PFSK-1 (cell line): ENCODE results near the gene CTSH.

Experiments
- FOXP2 ChIP-seq: optimal IDR thresholded peaks from 2 replicates; pipeline ENCODE3; 2011; ENCODE audit warnings: borderline replicate concordance, control low read depth, inconsistent platforms; ENCODE audit not compliant: insufficient read depth; ENCODE audit errors: extremely low read length, extremely low read depth
- POLR2AphosphoS5 ChIP-seq: IDR thresholded peaks from 2 replicates; pipeline ENCODE4 v1.6.1; 2012; ENCODE audit warnings: low read depth, mild to moderate bottlenecking, control low read depth, low read length, moderate library complexity
- SIN3A ChIP-seq: IDR thresholded peaks from 2 replicates; pipeline ENCODE4 v1.6.1; 2012; ENCODE audit warnings: mild to moderate bottlenecking, low read length, moderate library complexity, borderline replicate concordance; ENCODE audit not compliant: insufficient read depth
- TAF1 ChIP-seq: IDR thresholded peaks from 2 replicates; pipeline ENCODE4 v1.6.1; 2012; ENCODE audit warnings: low read length, control low read depth, borderline replicate concordance; ENCODE audit not compliant: insufficient read depth
- TF ChIP-seq, protein P1 (sequence below), 2 experiments: IDR thresholded peaks; 2 replicates each; pipeline versions ENCODE4 v1.6.1 to v1.8.0; 2011 to 2012; ENCODE audit warnings: low read depth in 2 of 2, low read length in 2 of 2, control low read depth in 1 of 2, inconsistent platforms in 1 of 2, mild to moderate bottlenecking in 1 of 2, moderate library complexity in 1 of 2; ENCODE audit not compliant: insufficient read depth in 1 of 2

CTSH gene

DNA sequence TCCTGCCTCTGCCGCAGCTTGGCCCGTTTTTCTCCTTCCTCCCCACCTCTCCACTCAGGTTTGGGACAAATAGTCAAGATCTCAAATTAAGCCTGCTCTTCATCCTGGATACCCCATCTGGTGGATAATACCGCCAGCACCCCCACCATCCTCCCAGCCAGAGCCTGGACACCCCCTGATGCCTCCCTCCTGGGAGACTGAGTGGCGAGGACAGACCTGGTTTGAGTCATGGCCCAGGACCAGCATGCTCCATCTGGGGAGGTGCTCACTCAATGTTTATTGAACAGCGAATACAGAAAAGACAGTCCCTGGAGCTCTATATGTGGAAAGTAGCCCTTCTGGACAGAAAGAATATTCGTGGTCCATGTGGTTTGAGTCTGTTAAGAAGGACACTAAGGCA is 23.3 kb downstream of the CTSH start:
- TF ChIP-seq POLR2AphosphoS5 = no peak
- TF ChIP-seq, protein P1, sequence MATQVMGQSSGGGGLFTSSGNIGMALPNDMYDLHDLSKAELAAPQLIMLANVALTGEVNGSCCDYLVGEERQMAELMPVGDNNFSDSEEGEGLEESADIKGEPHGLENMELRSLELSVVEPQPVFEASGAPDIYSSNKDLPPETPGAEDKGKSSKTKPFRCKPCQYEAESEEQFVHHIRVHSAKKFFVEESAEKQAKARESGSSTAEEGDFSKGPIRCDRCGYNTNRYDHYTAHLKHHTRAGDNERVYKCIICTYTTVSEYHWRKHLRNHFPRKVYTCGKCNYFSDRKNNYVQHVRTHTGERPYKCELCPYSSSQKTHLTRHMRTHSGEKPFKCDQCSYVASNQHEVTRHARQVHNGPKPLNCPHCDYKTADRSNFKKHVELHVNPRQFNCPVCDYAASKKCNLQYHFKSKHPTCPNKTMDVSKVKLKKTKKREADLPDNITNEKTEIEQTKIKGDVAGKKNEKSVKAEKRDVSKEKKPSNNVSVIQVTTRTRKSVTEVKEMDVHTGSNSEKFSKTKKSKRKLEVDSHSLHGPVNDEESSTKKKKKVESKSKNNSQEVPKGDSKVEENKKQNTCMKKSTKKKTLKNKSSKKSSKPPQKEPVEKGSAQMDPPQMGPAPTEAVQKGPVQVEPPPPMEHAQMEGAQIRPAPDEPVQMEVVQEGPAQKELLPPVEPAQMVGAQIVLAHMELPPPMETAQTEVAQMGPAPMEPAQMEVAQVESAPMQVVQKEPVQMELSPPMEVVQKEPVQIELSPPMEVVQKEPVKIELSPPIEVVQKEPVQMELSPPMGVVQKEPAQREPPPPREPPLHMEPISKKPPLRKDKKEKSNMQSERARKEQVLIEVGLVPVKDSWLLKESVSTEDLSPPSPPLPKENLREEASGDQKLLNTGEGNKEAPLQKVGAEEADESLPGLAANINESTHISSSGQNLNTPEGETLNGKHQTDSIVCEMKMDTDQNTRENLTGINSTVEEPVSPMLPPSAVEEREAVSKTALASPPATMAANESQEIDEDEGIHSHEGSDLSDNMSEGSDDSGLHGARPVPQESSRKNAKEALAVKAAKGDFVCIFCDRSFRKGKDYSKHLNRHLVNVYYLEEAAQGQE (IDR thresholded peaks at IDR 0.05; ENCODE audit: insufficient read depth in 1 of 2, low read depth in 2 of 2, low read length in 2 of 2) = no peak
- TF ChIP-seq FOXP2 = no peak
- TF ChIP-seq TAF1 = no peak
- no peak for TF ChIP-seq SIN3A

DNA sequence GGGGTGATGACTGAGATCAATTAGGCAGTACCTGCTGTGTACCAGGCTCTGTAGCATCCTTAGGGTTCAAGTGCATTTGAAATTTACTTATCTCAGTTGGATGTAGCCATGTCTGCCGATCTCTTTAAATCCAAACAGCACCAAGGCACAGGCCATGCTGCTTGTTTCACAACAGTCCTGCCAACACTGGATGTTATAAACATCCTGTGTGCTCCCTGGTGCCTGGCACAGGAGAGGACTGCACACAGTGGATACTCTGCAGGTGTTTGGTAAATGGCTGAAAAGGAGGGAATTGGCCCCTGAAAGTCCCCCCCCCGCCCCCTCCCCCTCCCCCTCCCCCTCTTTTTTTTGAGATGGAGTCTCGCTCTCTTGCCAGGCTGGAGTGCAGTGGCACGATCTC is 27.0 kb downstream of the CTSH start:
- TF ChIP-seq TAF1 (no peak), FOXP2 (no peak), SIN3A (no peak), POLR2AphosphoS5 (no peak)
- TF ChIP-seq, protein P1 (IDR thresholded peaks at IDR 0.05; ENCODE audit: insufficient read depth in 1 of 2, low read depth in 2 of 2, low read length in 2 of 2) = no peak

DNA sequence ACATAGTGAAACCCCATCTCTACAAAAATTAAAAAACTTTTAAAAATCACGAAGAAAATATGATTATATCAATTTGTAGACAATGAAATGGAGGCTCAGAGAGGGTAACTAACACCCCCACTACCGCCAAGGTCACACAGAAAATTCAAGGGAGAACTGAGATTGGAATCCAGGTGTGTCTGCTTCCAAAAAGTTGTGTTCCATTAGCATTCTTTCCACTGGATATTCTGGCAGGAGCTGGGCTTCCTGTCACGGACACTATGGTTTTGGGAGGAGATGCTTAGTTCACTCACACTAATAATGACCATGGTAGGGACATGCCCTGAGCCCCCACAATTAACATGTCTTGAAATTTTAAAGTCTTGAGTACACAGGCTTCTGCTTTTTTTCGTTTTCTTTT is 28.8 kb downstream of the CTSH start:
- TF ChIP-seq POLR2AphosphoS5 = no peak
- no peak for TF ChIP-seq FOXP2
- TF ChIP-seq SIN3A = no peak
- no peak for TF ChIP-seq TAF1
- TF ChIP-seq, protein P1 (IDR thresholded peaks at IDR 0.05; ENCODE audit: insufficient read depth in 1 of 2, low read depth in 2 of 2, low read length in 2 of 2) = no peak

DNA sequence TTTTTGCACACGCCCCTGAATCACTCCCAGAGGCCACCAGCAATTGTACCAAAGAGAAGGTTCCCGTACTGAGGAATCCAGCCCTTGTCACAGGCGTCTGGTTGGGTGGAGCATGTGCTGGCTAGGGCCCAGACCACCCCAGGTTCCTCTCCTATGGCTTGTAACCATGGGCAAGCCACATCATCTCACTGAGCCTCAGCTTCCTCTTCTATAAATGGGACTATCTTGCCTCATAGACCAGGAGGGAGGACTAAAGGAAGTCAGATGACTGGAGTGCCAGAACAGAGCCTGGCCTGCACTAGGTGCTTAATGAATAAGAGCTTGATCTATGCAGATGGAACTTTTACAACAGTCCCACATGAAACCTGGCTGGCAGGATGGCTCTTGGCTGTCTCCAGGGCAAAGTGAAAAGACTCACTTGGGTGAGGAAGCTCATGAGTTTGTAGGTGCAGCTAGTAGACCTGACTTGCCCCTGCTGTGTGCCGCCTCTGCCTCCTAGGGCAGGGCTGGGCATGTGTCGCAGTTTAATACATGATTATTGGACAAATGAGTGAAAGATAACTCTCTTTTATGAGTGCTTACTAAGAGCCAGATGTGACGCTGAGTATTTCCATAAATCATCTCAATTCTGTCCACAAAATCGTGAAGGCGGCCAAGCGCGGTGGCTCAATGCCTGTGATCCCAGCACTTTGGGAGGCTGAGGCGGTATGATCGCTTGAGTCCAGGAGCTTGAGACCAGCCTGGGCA is 29.3 kb downstream of the CTSH start:
- TF ChIP-seq FOXP2 (no peak), SIN3A (no peak), POLR2AphosphoS5 (no peak)
- TF ChIP-seq, protein P1 (IDR thresholded peaks at IDR 0.05; ENCODE audit: insufficient read depth in 1 of 2, low read depth in 2 of 2, low read length in 2 of 2) = no peak
